HEK293 (cell line): ENCODE results near the gene AP1AR.
A peak's percentile ranks its signal among the peaks of the same experiment; 100 is the strongest.

Experiments
- CTCF ChIA-PET: fragments of 350-600 bp; formaldehyde crosslinking; extraction: SDS; loops from one replicate; lab custom pipeline; 2021; ENCODE audit warnings: antibody characterized with exemption; lab: Yijun Ruan, JAX
- POLR2A ChIA-PET: fragments of 300-600 bp; formaldehyde crosslinking; extraction: SDS; loops from one replicate; lab custom pipeline; 2020; ENCODE audit warnings: antibody characterized with exemption, inconsistent platforms; lab: Yijun Ruan, JAX
- H3K27ac ChIP-seq: fragments of 200-500 bp; sonication (Bioruptor generic); 2 replicates; pipeline ENCODE4 v1.5.1; 2014; ENCODE audit warnings: low read depth, low read length, control low read depth, inconsistent platforms; ENCODE audit errors: extremely low read depth
- H3K36me3 ChIP-seq, 2 experiments: fragments of 200-500 bp in 1 of 2; sonication (Bioruptor generic) in 1 of 2; 1 replicate in 1 of 2; 2 replicates in 1 of 2; pipeline ENCODE4 v1.5.1; 2014 to 2017; ENCODE audit warnings: inconsistent platforms in 2 of 2, low read length in 2 of 2; ENCODE audit not compliant: control insufficient read depth in 2 of 2, insufficient read depth in 1 of 2
- H3K4me1 ChIP-seq: fragments of 200-500 bp; sonication (Bioruptor generic); 2 replicates; pipeline ENCODE4 v1.5.1; 2014; ENCODE audit warnings: mild to moderate bottlenecking, low read length, inconsistent platforms; ENCODE audit not compliant: control insufficient read depth, insufficient read depth
- H3K4me3 ChIP-seq: 2 replicates; pipeline ENCODE4 v1.5.1; 2011; ENCODE audit warnings: low read depth, mild to moderate bottlenecking, control low read depth, low read length, moderate library complexity
- H3K9me3 ChIP-seq: fragments of 200-500 bp; sonication (Bioruptor generic); 2 replicates; pipeline ENCODE4 v1.5.1; 2014; ENCODE audit warnings: low read depth, low read length, inconsistent platforms; ENCODE audit not compliant: control insufficient read depth, insufficient read depth
- KLF1 ChIP-seq: fragments of 450-650 bp; formaldehyde crosslinking; IDR thresholded peaks from 2 replicates; pipeline ENCODE4 v1.5.1; 2016; ENCODE audit warnings: missing biosample characterization, missing genetic modification characterization
- KLF16 ChIP-seq: fragments of 450-650 bp; formaldehyde crosslinking; IDR thresholded peaks from 2 replicates; pipeline ENCODE4 v1.5.1; 2017; ENCODE audit warnings: missing biosample characterization, missing genetic modification characterization
- KLF8 ChIP-seq: fragments of 450-650 bp; formaldehyde crosslinking; IDR thresholded peaks from 2 replicates; pipeline ENCODE4 v1.5.1; 2016; ENCODE audit warnings: missing biosample characterization, missing genetic modification characterization
- KLF9 ChIP-seq: fragments of 450-650 bp; formaldehyde crosslinking; IDR thresholded peaks from 2 replicates; pipeline ENCODE4 v1.5.1; 2016; ENCODE audit warnings: missing biosample characterization, missing genetic modification characterization, low read depth
- SP3 ChIP-seq: fragments of 450-650 bp; formaldehyde crosslinking; IDR thresholded peaks from 2 replicates; pipeline ENCODE4 v1.5.1; 2016; ENCODE audit warnings: missing biosample characterization, missing genetic modification characterization
- SP7 ChIP-seq: fragments of 450-650 bp; formaldehyde crosslinking; IDR thresholded peaks from 2 replicates; pipeline ENCODE4 v1.5.1; 2016; ENCODE audit warnings: missing biosample characterization, missing genetic modification characterization
- ZBTB8A ChIP-seq: fragments of 450-650 bp; formaldehyde crosslinking; IDR thresholded peaks from 2 replicates; pipeline ENCODE4 v1.5.1; 2016; ENCODE audit warnings: missing biosample characterization, missing genetic modification characterization
- ZEB2 ChIP-seq: fragments of 450-650 bp; formaldehyde crosslinking; IDR thresholded peaks from 2 replicates; pipeline ENCODE4 v1.5.1; 2016; ENCODE audit warnings: missing biosample characterization, missing genetic modification characterization
- ZIC2 ChIP-seq: fragments of 450-650 bp; formaldehyde crosslinking; IDR thresholded peaks from 2 replicates; pipeline ENCODE4 v1.5.1; 2016; ENCODE audit warnings: missing biosample characterization, missing genetic modification characterization
- ZNF121 ChIP-seq: fragments of 450-650 bp; formaldehyde crosslinking; IDR thresholded peaks from 2 replicates; pipeline ENCODE4 v1.5.1; 2016; ENCODE audit warnings: missing biosample characterization, missing genetic modification characterization
- ZNF335 ChIP-seq: fragments of 450-650 bp; formaldehyde crosslinking; conservative IDR thresholded peaks from 2 replicates; pipeline ENCODE4 v1.5.1; 2016; ENCODE audit warnings: missing biosample characterization, missing genetic modification characterization
- ZNF341 ChIP-seq: fragments of 450-650 bp; formaldehyde crosslinking; IDR thresholded peaks from 2 replicates; pipeline ENCODE4; 2016; ENCODE audit warnings: low read depth, missing biosample characterization, missing genetic modification characterization
- ZNF391 ChIP-seq: fragments of 450-650 bp; formaldehyde crosslinking; IDR thresholded peaks from 2 replicates; pipeline ENCODE4 v1.5.1; 2016; ENCODE audit warnings: low read depth, missing biosample characterization, missing genetic modification characterization, borderline replicate concordance
- ZNF501 ChIP-seq: fragments of 450-650 bp; formaldehyde crosslinking; IDR thresholded peaks from 2 replicates; pipeline ENCODE4 v1.5.1; 2016; ENCODE audit warnings: missing biosample characterization, missing genetic modification characterization
- ZNF600 ChIP-seq: fragments of 450-650 bp; formaldehyde crosslinking; IDR thresholded peaks from 2 replicates; pipeline ENCODE4 v1.5.1; 2016; ENCODE audit warnings: missing biosample characterization, missing genetic modification characterization
- ZNF658 ChIP-seq: fragments of 450-650 bp; formaldehyde crosslinking; IDR thresholded peaks from 2 replicates; pipeline ENCODE4; 2016; ENCODE audit warnings: missing biosample characterization, missing genetic modification characterization
- ZNF76 ChIP-seq: fragments of 450-650 bp; formaldehyde crosslinking; IDR thresholded peaks from 2 replicates; pipeline ENCODE4; 2016; ENCODE audit warnings: low read depth, missing biosample characterization, missing genetic modification characterization, borderline replicate concordance
- ZNF777 ChIP-seq: fragments of 450-650 bp; formaldehyde crosslinking; IDR thresholded peaks from 2 replicates; pipeline ENCODE4 v1.5.1; 2017; ENCODE audit warnings: missing biosample characterization, missing genetic modification characterization, borderline replicate concordance
- ZNF843 ChIP-seq: fragments of 450-650 bp; formaldehyde crosslinking; IDR thresholded peaks from 2 replicates; pipeline ENCODE4 v1.5.1; 2016; ENCODE audit warnings: missing biosample characterization, missing genetic modification characterization
- TF ChIP-seq, protein P1 (sequence below): fragments of 450-650 bp; formaldehyde crosslinking; IDR thresholded peaks from 2 replicates; pipeline ENCODE4 v1.5.1; 2016; ENCODE audit warnings: missing biosample characterization, missing genetic modification characterization, borderline replicate concordance
- TF ChIP-seq, protein P2 (sequence below): fragments of 450-650 bp; formaldehyde crosslinking; IDR thresholded peaks from 2 replicates; pipeline ENCODE4 v1.5.1; 2016; ENCODE audit warnings: missing biosample characterization, missing genetic modification characterization
- TF ChIP-seq, protein P3 (sequence below): fragments of 450-650 bp; IDR thresholded peaks from 2 replicates; pipeline ENCODE4 v1.5.1; 2018; ENCODE audit warnings: missing biosample characterization, mild to moderate bottlenecking, missing genetic modification characterization
- TF ChIP-seq, protein P4 (sequence below): fragments of 450-650 bp; formaldehyde crosslinking; IDR thresholded peaks from 2 replicates; pipeline ENCODE4 v1.5.1; 2016; ENCODE audit warnings: missing biosample characterization, missing genetic modification characterization

Gene AP1AR, protein sequence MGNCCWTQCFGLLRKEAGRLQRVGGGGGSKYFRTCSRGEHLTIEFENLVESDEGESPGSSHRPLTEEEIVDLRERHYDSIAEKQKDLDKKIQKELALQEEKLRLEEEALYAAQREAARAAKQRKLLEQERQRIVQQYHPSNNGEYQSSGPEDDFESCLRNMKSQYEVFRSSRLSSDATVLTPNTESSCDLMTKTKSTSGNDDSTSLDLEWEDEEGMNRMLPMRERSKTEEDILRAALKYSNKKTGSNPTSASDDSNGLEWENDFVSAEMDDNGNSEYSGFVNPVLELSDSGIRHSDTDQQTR

DNA sequence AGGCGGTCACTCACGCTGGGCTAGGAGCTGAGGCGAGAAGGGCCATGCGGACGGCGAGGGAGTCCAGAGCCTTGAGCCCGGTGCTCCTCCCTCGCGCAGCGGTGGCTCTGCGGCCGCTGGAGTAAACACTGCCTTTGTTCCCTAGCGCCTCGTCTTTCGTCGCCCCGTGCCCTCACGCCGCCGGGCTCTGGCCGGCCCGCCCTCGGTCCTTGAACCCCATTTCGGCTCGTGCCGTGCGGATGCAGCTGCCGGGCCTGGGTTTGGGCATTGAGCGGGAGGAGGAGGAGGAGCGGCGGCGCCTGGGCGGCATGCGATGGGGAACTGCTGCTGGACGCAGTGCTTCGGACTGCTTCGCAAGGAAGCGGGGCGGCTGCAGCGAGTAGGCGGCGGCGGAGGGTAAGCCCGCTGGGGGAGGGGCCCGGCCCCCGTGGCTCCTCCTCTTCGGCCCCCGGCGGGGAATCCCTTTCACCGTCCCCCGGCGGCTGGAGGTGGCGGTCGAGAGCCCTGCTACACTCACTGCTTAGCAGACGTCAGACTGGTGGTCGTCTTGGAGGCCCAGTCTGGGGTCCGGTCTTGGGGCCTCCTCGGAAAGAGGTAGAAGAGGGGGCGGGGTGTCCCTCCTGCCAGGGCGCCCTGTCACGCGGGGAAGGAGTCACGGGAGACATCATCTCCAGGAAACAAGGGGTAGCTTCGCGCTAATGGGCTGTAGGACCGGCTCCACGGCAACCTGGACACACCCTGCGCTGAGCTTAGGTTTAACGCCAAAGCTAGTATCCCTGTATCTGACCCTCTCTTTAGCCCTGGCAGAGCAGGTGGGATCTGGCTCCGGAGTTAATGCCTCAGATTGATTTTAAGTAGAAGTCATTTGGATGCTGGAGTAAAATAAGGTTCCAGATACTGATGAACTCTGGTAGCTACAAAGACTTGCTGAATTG is at the start of gene AP1AR:
TSS of gene AP1AR (plus strand) at position 9 of the 935 bp plus-strand sequence. CDS start at position 314, 305 bp downstream.
- Histone ChIP-seq H3K4me1 (no peaks in the 10 kb centered on the region), H3K4me3 (peak within 1 kb of the TSS; percentile 65), H3K27ac (peak within 1 kb of the TSS; percentile 72), H3K36me3 (no peaks in the 10 kb centered on the region), H3K9me3 (no peaks in the 10 kb centered on the region)
- ChIA-PET CTCF (interaction anchor here (0.6 to 8.1 kb wide), 7 partner anchors 18 to 522 kb away, joined by 3 to 67 read pairs (median 3); no protein-coding TSS in a partner anchor), POLR2A (interaction anchor here (0.5 to 1.5 kb wide), 3 partner anchors 19 to 65 kb away, joined by 3 to 6 read pairs (median 4); partner anchors contain the start of gene ALPK1)
- TF ChIP-seq ZNF121 (tag by site-specific recombination) (peak; percentile 56; the same call in 1 of the 2 replicates), ZNF76 (tag by site-specific recombination) (peak; percentile 28; the same call in 1 of the 2 replicates), KLF1 (tag by site-specific recombination) (0 out of 2 replicates have a peak, but pooled peaks have one; percentile 6), SP3 (peak; percentile 8; the same call in 1 of the 2 replicates), ZIC2 (tag by site-specific recombination) (peak; percentile 37), SP7 (peak; percentile 59; the same call in 1 of the 2 replicates), ZNF501 (peak; percentile 81), ZEB2 (tag by site-specific recombination) (peak; percentile 80), ZNF843 (peak; percentile 51; the same call in 1 of the 2 replicates), KLF9 (peak; percentile 3; the same call in 1 of the 2 replicates), KLF8 (peak; percentile 68; the same call in 1 of the 2 replicates), ZBTB8A (tag by site-specific recombination) (peak; percentile 58), KLF16 (peak; percentile 55), ZNF658 (tag by site-specific recombination) (no peak), ZNF777 (tag by site-specific recombination) (0 out of 2 replicates have a peak, but pooled peaks have one; percentile 21), ZNF341 (tag by site-specific recombination) (peak; percentile 29; the same call in 1 of the 2 replicates), ZNF391 (tag by site-specific recombination) (peak; percentile 74; the same call in 1 of the 2 replicates), ZNF335 (peak; percentile 84), ZNF600 (tag by site-specific recombination) (peak; percentile 23)
- TF ChIP-seq, protein P1, sequence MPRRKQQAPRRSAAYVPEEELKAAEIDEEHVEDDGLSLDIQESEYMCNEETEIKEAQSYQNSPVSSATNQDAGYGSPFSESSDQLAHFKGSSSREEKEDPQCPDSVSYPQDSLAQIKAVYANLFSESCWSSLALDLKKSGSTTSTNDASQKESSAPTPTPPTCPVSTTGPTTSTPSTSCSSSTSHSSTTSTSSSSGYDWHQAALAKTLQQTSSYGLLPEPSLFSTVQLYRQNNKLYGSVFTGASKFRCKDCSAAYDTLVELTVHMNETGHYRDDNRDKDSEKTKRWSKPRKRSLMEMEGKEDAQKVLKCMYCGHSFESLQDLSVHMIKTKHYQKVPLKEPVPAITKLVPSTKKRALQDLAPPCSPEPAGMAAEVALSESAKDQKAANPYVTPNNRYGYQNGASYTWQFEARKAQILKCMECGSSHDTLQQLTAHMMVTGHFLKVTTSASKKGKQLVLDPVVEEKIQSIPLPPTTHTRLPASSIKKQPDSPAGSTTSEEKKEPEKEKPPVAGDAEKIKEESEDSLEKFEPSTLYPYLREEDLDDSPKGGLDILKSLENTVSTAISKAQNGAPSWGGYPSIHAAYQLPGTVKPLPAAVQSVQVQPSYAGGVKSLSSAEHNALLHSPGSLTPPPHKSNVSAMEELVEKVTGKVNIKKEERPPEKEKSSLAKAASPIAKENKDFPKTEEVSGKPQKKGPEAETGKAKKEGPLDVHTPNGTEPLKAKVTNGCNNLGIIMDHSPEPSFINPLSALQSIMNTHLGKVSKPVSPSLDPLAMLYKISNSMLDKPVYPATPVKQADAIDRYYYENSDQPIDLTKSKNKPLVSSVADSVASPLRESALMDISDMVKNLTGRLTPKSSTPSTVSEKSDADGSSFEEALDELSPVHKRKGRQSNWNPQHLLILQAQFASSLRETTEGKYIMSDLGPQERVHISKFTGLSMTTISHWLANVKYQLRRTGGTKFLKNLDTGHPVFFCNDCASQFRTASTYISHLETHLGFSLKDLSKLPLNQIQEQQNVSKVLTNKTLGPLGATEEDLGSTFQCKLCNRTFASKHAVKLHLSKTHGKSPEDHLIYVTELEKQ (tag by site-specific recombination) = no peak
- TF ChIP-seq, protein P2, sequence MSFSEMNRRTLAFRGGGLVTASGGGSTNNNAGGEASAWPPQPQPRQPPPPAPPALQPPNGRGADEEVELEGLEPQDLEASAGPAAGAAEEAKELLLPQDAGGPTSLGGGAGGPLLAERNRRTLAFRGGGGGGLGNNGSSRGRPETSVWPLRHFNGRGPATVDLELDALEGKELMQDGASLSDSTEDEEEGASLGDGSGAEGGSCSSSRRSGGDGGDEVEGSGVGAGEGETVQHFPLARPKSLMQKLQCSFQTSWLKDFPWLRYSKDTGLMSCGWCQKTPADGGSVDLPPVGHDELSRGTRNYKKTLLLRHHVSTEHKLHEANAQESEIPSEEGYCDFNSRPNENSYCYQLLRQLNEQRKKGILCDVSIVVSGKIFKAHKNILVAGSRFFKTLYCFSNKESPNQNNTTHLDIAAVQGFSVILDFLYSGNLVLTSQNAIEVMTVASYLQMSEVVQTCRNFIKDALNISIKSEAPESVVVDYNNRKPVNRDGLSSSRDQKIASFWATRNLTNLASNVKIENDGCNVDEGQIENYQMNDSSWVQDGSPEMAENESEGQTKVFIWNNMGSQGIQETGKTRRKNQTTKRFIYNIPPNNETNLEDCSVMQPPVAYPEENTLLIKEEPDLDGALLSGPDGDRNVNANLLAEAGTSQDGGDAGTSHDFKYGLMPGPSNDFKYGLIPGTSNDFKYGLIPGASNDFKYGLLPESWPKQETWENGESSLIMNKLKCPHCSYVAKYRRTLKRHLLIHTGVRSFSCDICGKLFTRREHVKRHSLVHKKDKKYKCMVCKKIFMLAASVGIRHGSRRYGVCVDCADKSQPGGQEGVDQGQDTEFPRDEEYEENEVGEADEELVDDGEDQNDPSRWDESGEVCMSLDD (tag by site-specific recombination) = peak; percentile 70
- TF ChIP-seq, protein P3, sequence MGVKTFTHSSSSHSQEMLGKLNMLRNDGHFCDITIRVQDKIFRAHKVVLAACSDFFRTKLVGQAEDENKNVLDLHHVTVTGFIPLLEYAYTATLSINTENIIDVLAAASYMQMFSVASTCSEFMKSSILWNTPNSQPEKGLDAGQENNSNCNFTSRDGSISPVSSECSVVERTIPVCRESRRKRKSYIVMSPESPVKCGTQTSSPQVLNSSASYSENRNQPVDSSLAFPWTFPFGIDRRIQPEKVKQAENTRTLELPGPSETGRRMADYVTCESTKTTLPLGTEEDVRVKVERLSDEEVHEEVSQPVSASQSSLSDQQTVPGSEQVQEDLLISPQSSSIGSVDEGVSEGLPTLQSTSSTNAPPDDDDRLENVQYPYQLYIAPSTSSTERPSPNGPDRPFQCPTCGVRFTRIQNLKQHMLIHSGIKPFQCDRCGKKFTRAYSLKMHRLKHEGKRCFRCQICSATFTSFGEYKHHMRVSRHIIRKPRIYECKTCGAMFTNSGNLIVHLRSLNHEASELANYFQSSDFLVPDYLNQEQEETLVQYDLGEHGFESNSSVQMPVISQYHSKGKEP (tag by site-specific recombination) = no peak
- TF ChIP-seq, protein P4, sequence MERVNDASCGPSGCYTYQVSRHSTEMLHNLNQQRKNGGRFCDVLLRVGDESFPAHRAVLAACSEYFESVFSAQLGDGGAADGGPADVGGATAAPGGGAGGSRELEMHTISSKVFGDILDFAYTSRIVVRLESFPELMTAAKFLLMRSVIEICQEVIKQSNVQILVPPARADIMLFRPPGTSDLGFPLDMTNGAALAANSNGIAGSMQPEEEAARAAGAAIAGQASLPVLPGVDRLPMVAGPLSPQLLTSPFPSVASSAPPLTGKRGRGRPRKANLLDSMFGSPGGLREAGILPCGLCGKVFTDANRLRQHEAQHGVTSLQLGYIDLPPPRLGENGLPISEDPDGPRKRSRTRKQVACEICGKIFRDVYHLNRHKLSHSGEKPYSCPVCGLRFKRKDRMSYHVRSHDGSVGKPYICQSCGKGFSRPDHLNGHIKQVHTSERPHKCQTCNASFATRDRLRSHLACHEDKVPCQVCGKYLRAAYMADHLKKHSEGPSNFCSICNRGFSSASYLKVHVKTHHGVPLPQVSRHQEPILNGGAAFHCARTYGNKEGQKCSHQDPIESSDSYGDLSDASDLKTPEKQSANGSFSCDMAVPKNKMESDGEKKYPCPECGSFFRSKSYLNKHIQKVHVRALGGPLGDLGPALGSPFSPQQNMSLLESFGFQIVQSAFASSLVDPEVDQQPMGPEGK (tag by site-specific recombination) = peak; percentile 85
